GM20431 (cell line): ENCODE data around the gene SCFD2.

Experiments used
- in situ Hi-C: fragments of 300-500 bp; cut with MseI, MboI; formaldehyde crosslinking; loops from one replicate; pipeline ENCODE4 v1.15.0; 2020; ENCODE audit warnings: low sequenced_read_pairs; ENCODE audit not compliant: unreplicated experiment

SCFD2 gene

DNA sequence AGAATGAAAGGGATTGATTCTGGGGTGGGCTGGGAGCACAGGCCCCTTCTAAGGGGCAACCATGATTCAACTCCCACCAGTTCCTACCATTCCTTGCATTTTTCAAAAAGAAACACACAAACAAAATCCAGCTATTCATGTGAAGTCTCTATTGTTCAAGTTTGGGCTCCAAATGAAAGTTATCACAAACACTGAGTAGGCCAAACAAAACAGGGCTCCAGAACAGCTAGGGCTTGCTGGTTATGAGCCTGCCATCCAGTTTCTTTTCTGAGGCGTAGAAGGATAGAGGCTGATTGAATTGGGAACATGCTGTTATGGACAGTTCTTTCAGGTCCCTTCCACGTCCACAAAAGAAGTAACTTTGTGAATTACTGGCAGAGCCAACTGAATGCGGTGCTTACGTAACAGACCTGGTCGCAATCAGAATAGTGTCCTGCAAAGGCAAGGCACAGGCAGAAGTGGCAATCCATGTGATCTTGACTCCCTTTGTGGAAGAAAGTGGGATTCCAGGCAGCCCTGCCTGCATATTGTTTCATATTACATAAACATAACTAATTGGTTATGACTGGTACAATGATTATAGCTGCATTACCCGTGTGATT is 244.5 kb downstream of the SCFD2 start:
- in situ Hi-C loops, result no loop called here

- in situ Hi-C loops, result no loop called here
Measured at GRCh38 chr4:53120778-53121177, 245.1 kb downstream of the SCFD2 start.

GRCh38 chr4:53119680-53120079 is 246.2 kb downstream of the SCFD2 start:
- in situ Hi-C loops, result no loop called here

DNA sequence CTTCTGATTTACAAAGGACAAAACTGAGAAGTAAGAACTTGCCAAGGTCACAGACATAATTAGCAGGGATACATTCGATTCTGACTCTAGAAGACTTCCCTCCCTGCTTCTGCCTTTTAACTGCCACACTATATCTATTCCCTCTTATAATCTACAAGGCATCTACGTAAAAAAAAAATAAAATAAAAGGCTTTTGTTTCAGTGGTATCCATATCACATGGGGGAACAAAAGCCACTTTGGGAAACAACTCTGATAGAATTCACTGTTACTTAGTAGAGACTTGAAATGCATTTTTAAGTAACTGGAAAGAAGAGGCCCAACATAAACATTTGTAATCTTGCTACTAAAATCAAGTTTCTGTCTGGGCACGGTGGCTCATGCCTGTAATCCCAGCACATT is 247.2 kb downstream of the SCFD2 start:
- in situ Hi-C loops, result no loop called here

DNA sequence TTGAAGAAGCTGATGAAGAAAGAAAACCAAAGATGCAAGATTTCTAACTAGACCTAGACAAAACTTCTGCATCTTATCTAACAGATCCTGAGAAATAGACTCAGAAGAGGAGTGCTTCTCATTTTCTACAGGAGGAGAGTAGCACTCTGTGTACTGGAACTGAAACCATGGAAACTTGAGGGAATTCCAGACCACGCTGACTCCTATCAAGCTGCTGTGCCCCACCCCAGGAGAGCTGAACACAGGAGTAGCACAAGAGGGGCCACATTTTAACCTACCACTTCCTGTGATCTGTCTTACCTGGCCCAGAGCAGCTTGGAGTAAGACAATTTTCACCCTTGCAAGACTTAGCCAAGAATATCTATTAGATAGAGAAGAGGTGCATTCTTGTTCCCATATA is 248.9 kb downstream of the SCFD2 start:
- in situ Hi-C loops, result no loop called here

- in situ Hi-C loops, result no loop called here
Measured at GRCh38 chr4:53113431-53114225, 252.2 kb downstream of the SCFD2 start.

DNA sequence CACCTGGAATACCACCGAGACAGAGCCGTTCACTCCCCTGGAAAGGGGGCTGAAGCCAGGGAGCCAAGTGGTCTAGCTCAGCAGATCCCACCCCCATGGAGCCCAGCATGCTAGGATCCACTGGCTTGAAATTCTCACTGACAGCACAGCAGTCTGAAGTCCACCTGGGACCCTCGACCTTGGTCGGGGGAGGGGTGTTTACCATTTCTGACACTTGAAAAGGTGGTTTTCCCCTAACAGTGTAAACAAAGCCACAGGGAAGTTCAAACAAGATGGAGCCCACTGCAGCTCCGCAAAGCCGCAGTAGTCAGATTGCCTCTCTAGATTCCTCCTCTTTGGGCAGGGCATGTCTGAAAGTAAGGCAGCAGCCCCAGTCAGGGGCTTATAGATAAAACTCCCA is 260.5 kb downstream of the SCFD2 start:
- in situ Hi-C loops, result no loop called here

DNA sequence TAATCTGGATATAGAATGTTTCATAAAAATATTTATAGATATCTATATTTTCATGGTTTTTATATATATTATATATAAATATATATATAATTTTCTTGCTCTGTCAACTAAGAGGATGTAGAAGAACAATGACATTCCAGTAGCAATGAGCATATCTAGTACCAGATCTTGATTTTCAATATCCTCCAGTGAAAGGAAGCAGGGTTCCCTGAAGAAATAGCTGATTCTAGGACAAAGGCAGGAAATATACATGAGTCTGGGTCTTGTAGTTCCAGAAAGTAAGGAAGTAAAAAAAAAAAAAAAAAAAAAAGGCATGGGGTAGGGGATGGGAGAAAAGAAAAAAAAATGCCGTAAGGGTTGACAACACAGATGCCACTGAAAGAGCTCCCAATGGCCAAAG is 262.4 kb downstream of the SCFD2 start:
- in situ Hi-C loops, result no loop called here

DNA sequence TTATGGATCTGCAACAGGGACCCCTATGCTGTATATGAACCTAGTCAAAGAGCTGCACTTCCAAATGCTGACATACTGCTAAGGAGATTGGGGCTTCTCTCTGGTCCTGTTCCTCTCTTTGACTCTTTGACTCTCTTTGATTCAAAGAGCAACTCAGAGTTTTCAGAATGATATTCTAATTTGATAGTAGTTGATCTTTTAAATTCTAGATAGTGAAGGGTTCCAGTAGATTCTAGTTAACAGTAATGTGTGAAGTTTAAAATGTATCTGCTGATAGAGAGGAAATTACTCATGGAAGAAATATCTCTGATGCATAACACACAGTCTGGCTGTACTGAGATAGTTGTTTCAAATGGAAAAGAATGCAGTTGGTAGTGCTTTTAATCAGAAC is 264.7 kb downstream of the SCFD2 start:
- in situ Hi-C loops, result no loop called here

- in situ Hi-C loops, result no loop called here
Measured at GRCh38 chr4:53100501-53101190, 265.2 kb downstream of the SCFD2 start.

GRCh38 chr4:53098681-53099121 is 267.2 kb downstream of the SCFD2 start:
- in situ Hi-C loops, result no loop called here

DNA sequence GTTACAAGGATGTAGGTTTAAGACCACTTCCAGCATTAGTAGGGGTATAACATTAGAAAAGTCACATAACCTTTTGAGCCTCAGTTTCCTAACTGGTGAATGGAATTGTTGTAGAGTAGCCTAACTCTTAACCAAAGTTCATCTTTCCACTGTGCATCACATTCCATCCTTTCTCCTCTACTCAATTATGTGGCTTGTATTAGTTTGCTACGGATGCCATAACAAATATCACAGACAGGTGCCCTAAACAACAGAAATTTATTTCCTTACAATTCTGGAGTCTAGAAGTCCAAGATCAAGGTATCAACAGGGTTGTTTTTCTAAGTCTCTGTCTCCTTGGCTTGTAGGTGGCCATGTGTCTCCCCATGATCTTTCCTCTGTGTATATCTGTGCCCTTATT is 271.8 kb downstream of the SCFD2 start:
- in situ Hi-C loops, result no loop called here

GRCh38 chr4:53089936-53090729 is 275.7 kb downstream of the SCFD2 start:
- in situ Hi-C loops, result no loop called here

GRCh38 chr4:53088152-53088551 is 277.7 kb downstream of the SCFD2 start:
- in situ Hi-C loops, result no loop called here

GRCh38 chr4:53076374-53076958 is 289.4 kb downstream of the SCFD2 start:
- in situ Hi-C loops, result no loop called here

DNA sequence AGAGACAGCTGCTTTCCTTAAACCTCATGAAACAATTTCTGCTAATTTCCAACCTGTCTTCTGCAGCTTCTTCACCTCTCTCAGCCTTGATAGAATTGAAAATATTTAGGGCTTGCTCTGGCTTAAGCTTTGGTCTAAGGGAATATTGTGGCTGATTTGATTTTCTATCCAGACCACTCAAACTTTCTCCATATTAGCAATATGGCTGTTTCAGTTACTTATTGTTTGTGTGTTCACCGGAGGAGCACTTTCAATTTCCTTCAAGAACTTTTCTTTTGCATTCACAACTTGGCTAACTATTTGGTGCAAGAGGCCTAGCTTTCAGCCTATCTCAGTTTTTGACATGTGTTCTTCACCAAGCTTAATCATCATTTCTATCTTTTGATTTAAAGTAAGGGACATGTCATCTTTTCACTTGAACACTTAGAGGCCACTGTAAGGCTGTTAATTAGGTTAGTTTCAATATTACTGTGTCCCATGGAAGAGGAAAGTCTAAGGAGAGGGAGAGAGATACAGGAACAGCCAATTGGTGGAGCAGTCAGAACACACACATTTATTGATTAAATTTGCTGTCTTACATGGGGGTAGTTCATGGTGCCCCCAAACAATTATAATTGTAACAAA is 290.6 kb downstream of the SCFD2 start:
- in situ Hi-C loops, result no loop called here

- in situ Hi-C loops, result no loop called here
Measured at GRCh38 chr4:53068755-53069330, 297.0 kb downstream of the SCFD2 start.

- in situ Hi-C loops, result no loop called here
Measured at GRCh38 chr4:53067125-53067802, 298.6 kb downstream of the SCFD2 start.

DNA sequence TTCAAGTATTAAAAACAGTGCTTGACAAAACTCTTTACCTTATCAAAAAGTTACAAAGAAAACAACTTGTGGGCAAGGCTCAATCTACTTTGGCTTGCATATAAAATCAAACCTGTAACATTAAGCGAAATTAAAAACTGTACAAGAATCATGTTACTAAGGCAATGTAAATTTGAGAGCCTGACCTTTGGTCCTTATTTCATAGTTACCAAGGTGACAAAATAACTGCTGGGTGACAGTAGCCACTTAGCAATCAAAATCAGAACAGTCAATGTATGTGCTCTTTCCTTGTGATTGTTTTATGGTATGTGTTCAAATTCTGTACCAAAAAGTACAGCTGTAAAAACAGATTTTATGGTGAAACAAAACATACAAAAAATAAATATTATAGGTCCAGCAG is 299.7 kb downstream of the SCFD2 start:
- in situ Hi-C loops, result no loop called here
